Measurements from ENCODE around the gene ITGB2.

Gene ITGB2

GRCh38 chr21:44967082-44968047 is 46.7 kb upstream of the ITGB2 start:
- no peaks in the 10 kb centered on the region for H3K79me2 ChIP-seq (ENCODE audit: insufficient read depth, low read length)
- H3K9ac ChIP-seq (ENCODE audit: low read length): no peak overlapping the region
- peaks cover 43% of the 10 kb centered on the region; the same call in 1 of the 2 replicates for H3K36me3 ChIP-seq (ENCODE audit: insufficient read depth, low read length)
- H4K20me1 ChIP-seq (ENCODE audit: insufficient read depth, low read length): no peaks in the 10 kb centered on the region
- H3K4me2 ChIP-seq (ENCODE audit: low read length): no peak overlapping the region
- H3K4me3 ChIP-seq (ENCODE audit: low read depth, low read length, poor library complexity, severe bottlenecking): no peak overlapping the region
- no peak overlapping the region for H2AFZ ChIP-seq (ENCODE audit: low read length)
- H3K4me1 ChIP-seq (ENCODE audit: insufficient read depth, low read length, severe bottlenecking): peaks cover 3% of the 10 kb centered on the region
- H3K9me2 ChIP-seq (ENCODE audit: low read depth, low read length): no peaks in the 10 kb centered on the region
- TF ChIP-seq CTCF (IDR thresholded peaks at IDR 0.05; ENCODE audit: low read length) (no peak), EZH2 (IDR thresholded peaks at IDR 0.05; ENCODE audit: borderline replicate concordance, low read length) (no peak)
- no peaks in the 10 kb centered on the region for H3K27me3 ChIP-seq (ENCODE audit: insufficient read depth, low read length)
- H3K27ac ChIP-seq (ENCODE audit: low read depth, low read length, poor library complexity, severe bottlenecking): no peak overlapping the region
- H3K9me3 ChIP-seq (ENCODE audit: low read length): no peaks in the 10 kb centered on the region
- no peaks in the 10 kb centered on the region for H3F3A ChIP-seq (ENCODE audit: insufficient read depth, low read length)

- Histone ChIP-seq H4K20me1 (ENCODE audit: insufficient read depth, low read length) (no peaks in the 10 kb centered on the region), H3K4me1 (ENCODE audit: insufficient read depth, low read length, severe bottlenecking) (peaks cover 3% of the 10 kb centered on the region), H3K9me2 (ENCODE audit: low read depth, low read length) (no peaks in the 10 kb centered on the region), H3K79me2 (ENCODE audit: insufficient read depth, low read length) (no peaks in the 10 kb centered on the region), H3K4me2 (ENCODE audit: low read length) (no peak overlapping the region), H3K27ac (ENCODE audit: low read depth, low read length, poor library complexity, severe bottlenecking) (no peak overlapping the region), H3K36me3 (ENCODE audit: insufficient read depth, low read length) (peaks cover 50% of the 10 kb centered on the region; the same call in 1 of the 2 replicates), H3K9me3 (ENCODE audit: low read length) (no peaks in the 10 kb centered on the region), H3F3A (ENCODE audit: insufficient read depth, low read length) (no peaks in the 10 kb centered on the region), H2AFZ (ENCODE audit: low read length) (no peak overlapping the region), H3K27me3 (ENCODE audit: insufficient read depth, low read length) (no peaks in the 10 kb centered on the region), H3K9ac (ENCODE audit: low read length) (no peak overlapping the region), H3K4me3 (ENCODE audit: low read depth, low read length, poor library complexity, severe bottlenecking) (no peak overlapping the region)
- TF ChIP-seq CTCF (IDR thresholded peaks at IDR 0.05; ENCODE audit: low read length) (no peak), EZH2 (IDR thresholded peaks at IDR 0.05; ENCODE audit: borderline replicate concordance, low read length) (no peak)
These were observed 45.7 kb upstream of the ITGB2 start for GRCh38 chr21:44966135-44967081.

DNA sequence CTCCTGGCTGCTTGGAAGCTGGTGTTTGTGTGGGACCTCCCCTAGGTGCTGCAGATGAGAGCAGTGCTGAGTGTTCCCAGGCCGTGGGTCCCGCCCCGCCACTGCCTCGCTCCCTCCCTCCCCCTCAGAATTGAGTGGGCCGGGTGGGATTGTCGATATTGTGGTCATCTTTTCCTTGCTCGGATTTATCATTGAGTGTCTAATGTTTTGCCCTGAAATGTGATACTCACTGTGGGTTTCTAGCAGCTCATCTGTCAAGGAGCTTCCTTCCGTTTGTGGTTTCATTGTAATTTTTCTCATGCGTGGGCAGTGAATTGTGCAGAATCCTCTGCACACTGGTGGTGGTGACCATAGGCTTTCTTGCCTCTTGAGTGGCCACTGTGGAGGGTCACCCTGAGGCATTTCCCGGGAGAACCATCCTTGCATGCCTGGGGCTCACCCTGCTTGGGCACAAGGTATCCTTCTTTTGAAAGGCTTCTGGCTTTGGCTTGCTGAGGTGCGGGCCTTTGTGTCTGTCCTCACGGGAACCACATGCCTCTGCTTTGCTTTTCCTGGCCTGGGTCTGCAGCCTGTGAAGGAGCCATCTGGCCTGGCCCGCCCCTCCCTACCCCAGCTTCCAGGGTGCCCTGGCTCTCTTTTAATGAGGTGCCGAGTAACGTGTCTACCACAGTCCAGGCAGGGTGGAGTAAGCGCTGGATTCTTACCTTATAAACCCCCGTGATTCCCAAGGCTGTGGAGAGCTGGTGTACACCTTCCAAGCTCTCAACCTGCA is 44.7 kb upstream of the ITGB2 start:
- no peaks in the 10 kb centered on the region; the same call in 1 of the 2 replicates for H3F3A ChIP-seq (ENCODE audit: insufficient read depth, low read length)
- no peak overlapping the region for H3K4me2 ChIP-seq (ENCODE audit: low read length)
- H2AFZ ChIP-seq (ENCODE audit: low read length): no peak overlapping the region
- no peak overlapping the region for H3K27ac ChIP-seq (ENCODE audit: low read depth, low read length, poor library complexity, severe bottlenecking)
- no peak overlapping the region for H3K4me3 ChIP-seq (ENCODE audit: low read depth, low read length, poor library complexity, severe bottlenecking)
- peaks cover 58% of the 10 kb centered on the region; the same call in 1 of the 2 replicates for H3K36me3 ChIP-seq (ENCODE audit: insufficient read depth, low read length)
- no peak for TF ChIP-seq EZH2 (IDR thresholded peaks at IDR 0.05; ENCODE audit: borderline replicate concordance, low read length)
- no peak for TF ChIP-seq CTCF (IDR thresholded peaks at IDR 0.05; ENCODE audit: low read length)
- H3K9me3 ChIP-seq (ENCODE audit: low read length): no peaks in the 10 kb centered on the region
- no peaks in the 10 kb centered on the region for H3K27me3 ChIP-seq (ENCODE audit: insufficient read depth, low read length)
- H3K9me2 ChIP-seq (ENCODE audit: low read depth, low read length): no peaks in the 10 kb centered on the region
- no peaks in the 10 kb centered on the region for H3K79me2 ChIP-seq (ENCODE audit: insufficient read depth, low read length)
- H3K4me1 ChIP-seq (ENCODE audit: insufficient read depth, low read length, severe bottlenecking): peaks cover 3% of the 10 kb centered on the region
- H4K20me1 ChIP-seq (ENCODE audit: insufficient read depth, low read length): no peaks in the 10 kb centered on the region
- H3K9ac ChIP-seq (ENCODE audit: low read length): no peak overlapping the region

Data from OCI-LY1 (cell line).